CD14-positive monocyte (primary cell): ENCODE results near the gene TRPC1. TPM values are rescaled to one million over a fixed set of nuclear protein-coding genes. Genes with fewer than 3 reads are reported as not detected.

ENCODE experiments used
- DNase-seq, 3 donors: peaks; one replicate each; pipeline ENCODE4 v3.0.0-alpha.2; 2011 to 2022
- H2AFZ ChIP-seq: 2 replicates; pipeline ENCODE4 v1.6.0; 2012; ENCODE audit warnings: mild to moderate bottlenecking, low read depth, low read length, inconsistent platforms; ENCODE audit not compliant: insufficient read depth, poor library complexity, severe bottlenecking
- H3K27ac ChIP-seq, 2 donors: 1 replicate in 1 of 2; 2 replicates in 1 of 2; pipeline ENCODE4 v1.5.1; 2012 to 2013; ENCODE audit warnings: low read length in 2 of 2, control low read depth in 1 of 2, inconsistent platforms in 1 of 2, low read depth in 1 of 2, mild to moderate bottlenecking in 1 of 2
- H3K27me3 ChIP-seq, 2 donors: one replicate each; pipeline versions ENCODE4 v1.6.0 to v1.6.1; 2011 to 2013; ENCODE audit warnings: low read length in 2 of 2; ENCODE audit not compliant: control insufficient read depth in 2 of 2, insufficient read depth in 2 of 2
- H3K36me3 ChIP-seq, 2 donors: replicated peaks in 1 of 2; 1 replicate in 1 of 2; 2 replicates in 1 of 2; pipeline versions ENCODE4 v1.5.1 to v1.6.1; 2012 to 2013; ENCODE audit warnings: low read length in 2 of 2, control low read depth in 1 of 2, inconsistent platforms in 1 of 2, mild to moderate bottlenecking in 1 of 2; ENCODE audit not compliant: insufficient read depth in 2 of 2, control insufficient read depth in 1 of 2
- H3K4me1 ChIP-seq, 2 donors: 1 replicate in 1 of 2; 2 replicates in 1 of 2; pipeline versions ENCODE4 v1.5.1 to v1.6.1; 2012 to 2013; ENCODE audit warnings: low read length in 2 of 2, control low read depth in 1 of 2, inconsistent platforms in 1 of 2, mild to moderate bottlenecking in 1 of 2, moderate library complexity in 1 of 2; ENCODE audit not compliant: insufficient read depth in 2 of 2, control insufficient read depth in 1 of 2
- H3K4me2 ChIP-seq: replicated peaks from 2 replicates; pipeline ENCODE3; 2012; ENCODE audit warnings: low read length, moderate library complexity, mild to moderate bottlenecking; ENCODE audit not compliant: poor library complexity, severe bottlenecking; ENCODE audit errors: extremely low read depth
- H3K4me3 ChIP-seq, 3 experiments: fragments of 200-600 bp in 1 of 3; sonication (generic) in 1 of 3; replicated peaks in 1 of 3; 1 replicate in 2 of 3; 2 replicates in 1 of 3; pipeline ENCODE4 v1.5.1; 2011 to 2013; ENCODE audit warnings: low read length in 3 of 3, mild to moderate bottlenecking in 3 of 3, control low read depth in 2 of 3, low read depth in 2 of 3, inconsistent platforms in 1 of 3, moderate library complexity in 1 of 3
- H3K79me2 ChIP-seq: 2 replicates; pipeline ENCODE4 v1.6.0; 2012; ENCODE audit warnings: mild to moderate bottlenecking, control low read depth, inconsistent platforms, low read length, moderate library complexity; ENCODE audit not compliant: insufficient read depth
- H3K9ac ChIP-seq: 2 replicates; pipeline ENCODE4 v1.6.0; 2017; ENCODE audit warnings: low read length, mild to moderate bottlenecking; ENCODE audit not compliant: insufficient read depth, poor library complexity, severe bottlenecking
- H3K9me3 ChIP-seq, 2 donors: replicated peaks in 1 of 2; 1 replicate in 1 of 2; 2 replicates in 1 of 2; pipeline versions ENCODE4 v1.5.1 to v1.6.1; 2012 to 2013; ENCODE audit warnings: low read length in 2 of 2, control low read depth in 1 of 2; ENCODE audit not compliant: control insufficient read depth in 1 of 2, insufficient read depth in 1 of 2
- H4K20me1 ChIP-seq: 2 replicates; pipeline ENCODE4 v1.6.0; 2012; ENCODE audit warnings: mild to moderate bottlenecking, low read length, control low read depth, moderate library complexity; ENCODE audit not compliant: insufficient read depth
- H3K27ac Mint-ChIP-seq, 7 donors: one replicate each; pipeline ENCODE4 v1.8.0; 2020; ENCODE audit warnings: mild to moderate bottlenecking in 7 of 7, mixed read lengths in 7 of 7, moderate library complexity in 6 of 7, inconsistent platforms in 2 of 7
- H3K27me3 Mint-ChIP-seq, 3 donors: one replicate each; pipeline ENCODE4 v1.8.0; 2021 to 2022; ENCODE audit warnings: low read depth in 3 of 3, mild to moderate bottlenecking in 3 of 3, mixed read lengths in 3 of 3, moderate library complexity in 3 of 3, inconsistent platforms in 1 of 3
- H3K36me3 Mint-ChIP-seq, 2 donors: one replicate each; pipeline ENCODE4 v1.8.0; 2020; ENCODE audit warnings: mixed read lengths in 2 of 2, inconsistent platforms in 1 of 2, mild to moderate bottlenecking in 1 of 2
- H3K4me1 Mint-ChIP-seq: one replicate; pipeline ENCODE4 v1.8.0; 2020; ENCODE audit warnings: mild to moderate bottlenecking, mixed read lengths
- H3K4me3 Mint-ChIP-seq, 2 donors: one replicate each; pipeline ENCODE4 v1.8.0; 2020; ENCODE audit warnings: mild to moderate bottlenecking in 2 of 2, mixed read lengths in 2 of 2, moderate library complexity in 1 of 2
- H3K9me3 Mint-ChIP-seq, 7 donors: one replicate each; pipeline ENCODE4 v1.8.0; 2020 to 2022; ENCODE audit warnings: mixed read lengths in 7 of 7, mild to moderate bottlenecking in 6 of 7, moderate library complexity in 6 of 7, inconsistent platforms in 2 of 7
- CTCF ChIP-seq: fragments of 200-600 bp; IDR thresholded peaks from one replicate; pipeline ENCODE4 v1.8.0; 2022; ENCODE audit warnings: antibody characterized with exemption, mild to moderate bottlenecking
- WGBS: methylation state at CpG from one replicate; pipeline ENCODE4 v1.1.5; 2013; ENCODE audit warnings: missing lambda C conversion rate; ENCODE audit not compliant: insufficient coverage; 5-methylcytosine and 5-hydroxymethylcytosine counted together
- intact Hi-C, 2 donors: fragments of 100-400 bp; cut with micrococcal nuclease; formaldehyde crosslinking; loops; one replicate each; pipeline versions ENCODE4 v1.15.0 to v1.15.1; 2023
- polyA plus RNA-seq, 3 donors: library from polyadenylated mRNA; depleted of rRNA in 1 of 3; unstranded in 2 of 3; stranded (reverse) in 1 of 3; fragments of 300-500 nt in 2 of 3; fragments of >200 nt in 1 of 3; fragmentation: Illumina TruSeq in 2 of 3; gene quantifications; 1 replicate in 2 of 3; 2 replicates in 1 of 3; pipeline ENCODE4 v1.2.3, GENCODE V29; 2012 to 2021

TRPC1 gene
- polyA plus RNA-seq, 3 donors, result 0.01 TPM; not detected in 2

GRCh38 chr3:142691527-142691926 lies 32.3 kb upstream of the TRPC1 start:
- no peak overlapping the region for H3K27ac ChIP-seq
- H3K9me3 ChIP-seq, result no peaks in the 10 kb centered on the region
- no peaks in the 10 kb centered on the region for H4K20me1 ChIP-seq
- TF ChIP-seq CTCF, result no peak
- no peak overlapping the region for H3K9ac ChIP-seq
- Mint-ChIP-seq H3K4me3 (no peak overlapping the region), H3K9me3 (no peaks in the 10 kb centered on the region), H3K27me3 (no peaks in the 10 kb centered on the region), H3K36me3 (no peaks in the 10 kb centered on the region), H3K4me1 (peaks cover 3% of the 10 kb centered on the region), H3K27ac (no peak overlapping the region)
- WGBS, result no CpG with 5 or more reads among the region's 2 CpGs
- no peak overlapping the region for H3K4me2 ChIP-seq
- DNase-seq, result no peak
- H2AFZ ChIP-seq, result no peak overlapping the region
- H3K4me3 ChIP-seq, result no peak overlapping the region
- H3K4me1 ChIP-seq, result no peaks in the 10 kb centered on the region
- intact Hi-C loops, result no loop called here
- no peaks in the 10 kb centered on the region for H3K36me3 ChIP-seq
- H3K27me3 ChIP-seq, result no peaks in the 10 kb centered on the region
- no peaks in the 10 kb centered on the region for H3K79me2 ChIP-seq

- Histone ChIP-seq H3K36me3 (no peaks in the 10 kb centered on the region), H3K9me3 (no peaks in the 10 kb centered on the region), H3K79me2 (no peaks in the 10 kb centered on the region), H3K27ac (no peak overlapping the region), H3K4me3 (no peak overlapping the region), H3K4me2 (no peak overlapping the region), H3K27me3 (no peaks in the 10 kb centered on the region), H3K9ac (no peak overlapping the region), H3K4me1 (no peaks in the 10 kb centered on the region), H4K20me1 (no peaks in the 10 kb centered on the region), H2AFZ (no peak overlapping the region)
- H3K4me1 Mint-ChIP-seq, result peaks cover 2% of the 10 kb centered on the region
- no peak for DNase-seq
- H3K27ac Mint-ChIP-seq, result no peak overlapping the region
- 97% methylated on average over 6 of the region's 7 CpGs for WGBS
- no peaks in the 10 kb centered on the region for H3K9me3 Mint-ChIP-seq
- no peak for TF ChIP-seq CTCF
- H3K4me3 Mint-ChIP-seq, result no peak overlapping the region
- intact Hi-C loops, result no loop called here
- H3K36me3 Mint-ChIP-seq, result no peaks in the 10 kb centered on the region
- H3K27me3 Mint-ChIP-seq, result no peaks in the 10 kb centered on the region
Measured at GRCh38 chr3:142693136-142693853, 30.5 kb upstream of the TRPC1 start.
